Measurements from ENCODE around the gene AGPS.
"Not testable (repeated sequence)": the region's sequence is repeated elsewhere in the genome, so short reads cannot be mapped to it uniquely, and the experiment has no call there.

Gene AGPS

GRCh38 chr2:177424620-177425019, 32.0 kb downstream of the AGPS start:
- H3K9me3 ChIP-seq (ENCODE audit: control insufficient read depth in 1 of 2, low read length in 2 of 2), result peaks cover 0 to 14% of the 10 kb centered on the region in 2 donors
- not testable (repeated sequence) for H3K27me3 ChIP-seq (ENCODE audit: low read depth, low read length); H3K36me3 ChIP-seq (ENCODE audit: control insufficient read depth in 1 of 2, insufficient read depth in 2 of 2, low read length in 2 of 2); H3K4me3 ChIP-seq (ENCODE audit: low read depth in 1 of 2, low read length in 2 of 2); H3K27ac ChIP-seq (ENCODE audit: low read length); H3K4me1 ChIP-seq (ENCODE audit: control insufficient read depth in 1 of 2, insufficient read depth in 2 of 2, low read length in 2 of 2)

DNA sequence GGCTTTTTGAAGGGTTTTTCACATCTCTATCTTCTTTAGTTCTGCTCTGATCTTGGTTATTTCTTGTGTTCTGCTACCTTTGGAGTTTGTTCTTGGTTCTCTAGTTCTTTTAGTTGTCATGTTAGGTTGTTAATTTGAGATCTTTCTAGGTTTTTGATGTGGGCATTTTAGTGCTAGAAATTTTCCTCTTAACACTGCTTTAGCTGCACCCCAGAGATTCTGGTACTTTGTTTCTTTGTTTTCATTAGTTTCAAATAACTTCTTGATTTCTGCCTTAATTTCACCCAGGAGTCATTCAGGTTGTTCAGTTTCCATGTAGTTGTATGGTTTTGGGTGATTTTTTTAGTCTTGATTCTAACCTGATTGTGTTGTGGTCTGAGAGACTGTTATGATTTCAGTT, 34.7 kb downstream of the AGPS start:
- Histone ChIP-seq H3K4me1 (ENCODE audit: control insufficient read depth in 1 of 2, insufficient read depth in 2 of 2, low read length in 2 of 2) (no peaks in the 10 kb centered on the region), H3K27me3 (ENCODE audit: low read depth, low read length) (no peaks in the 10 kb centered on the region), H3K4me3 (ENCODE audit: low read depth in 1 of 2, low read length in 2 of 2) (no peak overlapping the region), H3K9me3 (ENCODE audit: control insufficient read depth in 1 of 2, low read length in 2 of 2) (peaks cover 0 to 22% of the 10 kb centered on the region in 2 donors), H3K36me3 (ENCODE audit: control insufficient read depth in 1 of 2, insufficient read depth in 2 of 2, low read length in 2 of 2) (peaks cover 3 to 21% of the 10 kb centered on the region in 2 donors), H3K27ac (ENCODE audit: low read length) (no peak overlapping the region)

GRCh38 chr2:177427936-177428335, 35.4 kb downstream of the AGPS start:
- not testable (repeated sequence) for H3K4me3 ChIP-seq (ENCODE audit: low read depth in 1 of 2, low read length in 2 of 2); H3K4me1 ChIP-seq (ENCODE audit: control insufficient read depth in 1 of 2, insufficient read depth in 2 of 2, low read length in 2 of 2); H3K27me3 ChIP-seq (ENCODE audit: low read depth, low read length); H3K27ac ChIP-seq (ENCODE audit: low read length)
- H3K9me3 ChIP-seq (ENCODE audit: control insufficient read depth in 1 of 2, low read length in 2 of 2), result peaks cover 0 to 27% of the 10 kb centered on the region in 2 donors
- H3K36me3 ChIP-seq (ENCODE audit: control insufficient read depth in 1 of 2, insufficient read depth in 2 of 2, low read length in 2 of 2), result peaks cover 3 to 26% of the 10 kb centered on the region in 2 donors

GRCh38 chr2:177429688-177430325, 37.2 kb downstream of the AGPS start:
- peaks cover 3 to 39% of the 10 kb centered on the region in 2 donors for H3K36me3 ChIP-seq (ENCODE audit: control insufficient read depth in 1 of 2, insufficient read depth in 2 of 2, low read length in 2 of 2)

DNA sequence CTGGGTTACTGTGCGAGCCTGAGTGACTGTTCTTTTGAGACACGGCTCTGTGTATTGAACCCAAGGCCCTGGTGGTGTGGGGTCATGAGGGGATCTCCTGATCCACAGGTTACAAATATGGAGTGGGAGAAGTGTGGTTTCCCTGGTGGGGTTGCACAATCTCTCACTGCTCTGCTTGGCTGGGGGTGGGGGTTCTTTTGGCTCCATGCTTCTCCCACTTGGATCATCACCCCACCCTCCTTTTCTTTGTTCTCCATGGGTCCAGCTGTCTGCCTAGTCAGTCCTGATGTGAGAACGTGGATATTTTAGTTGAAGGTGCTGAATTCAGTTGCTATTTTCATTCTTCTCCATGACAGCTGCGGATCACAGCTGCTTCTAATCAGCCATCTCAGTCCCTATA, 37.8 kb downstream of the AGPS start:
- peaks cover 3 to 39% of the 10 kb centered on the region in 2 donors for H3K36me3 ChIP-seq (ENCODE audit: control insufficient read depth in 1 of 2, insufficient read depth in 2 of 2, low read length in 2 of 2)
- H3K9me3 ChIP-seq (ENCODE audit: control insufficient read depth in 1 of 2, low read length in 2 of 2), result peaks cover 9 to 38% of the 10 kb centered on the region in 2 donors

More at GRCh38 chr2:177429688-177430325, 37.2 kb downstream of the AGPS start:
- H3K27me3 ChIP-seq (ENCODE audit: low read depth, low read length), result no peaks in the 10 kb centered on the region
- no peaks in the 10 kb centered on the region for H3K4me1 ChIP-seq (ENCODE audit: control insufficient read depth in 1 of 2, insufficient read depth in 2 of 2, low read length in 2 of 2)
- H3K9me3 ChIP-seq (ENCODE audit: control insufficient read depth in 1 of 2, low read length in 2 of 2), result peaks cover 9 to 38% of the 10 kb centered on the region in 2 donors
- no peak overlapping the region for H3K27ac ChIP-seq (ENCODE audit: low read length)
- H3K4me3 ChIP-seq (ENCODE audit: low read depth in 1 of 2, low read length in 2 of 2), result no peak overlapping the region

GRCh38 chr2:177431111-177431725, 38.6 kb downstream of the AGPS start:
- H3K4me3 ChIP-seq (ENCODE audit: low read depth in 1 of 2, low read length in 2 of 2), result not testable (repeated sequence)

More for the DNA sequence above, 37.8 kb downstream of the AGPS start:
- Histone ChIP-seq H3K27me3 (ENCODE audit: low read depth, low read length) (no peaks in the 10 kb centered on the region), H3K4me1 (ENCODE audit: control insufficient read depth in 1 of 2, insufficient read depth in 2 of 2, low read length in 2 of 2) (no peaks in the 10 kb centered on the region), H3K27ac (ENCODE audit: low read length) (no peak overlapping the region), H3K4me3 (ENCODE audit: low read depth in 1 of 2, low read length in 2 of 2) (no peak overlapping the region)

DNA sequence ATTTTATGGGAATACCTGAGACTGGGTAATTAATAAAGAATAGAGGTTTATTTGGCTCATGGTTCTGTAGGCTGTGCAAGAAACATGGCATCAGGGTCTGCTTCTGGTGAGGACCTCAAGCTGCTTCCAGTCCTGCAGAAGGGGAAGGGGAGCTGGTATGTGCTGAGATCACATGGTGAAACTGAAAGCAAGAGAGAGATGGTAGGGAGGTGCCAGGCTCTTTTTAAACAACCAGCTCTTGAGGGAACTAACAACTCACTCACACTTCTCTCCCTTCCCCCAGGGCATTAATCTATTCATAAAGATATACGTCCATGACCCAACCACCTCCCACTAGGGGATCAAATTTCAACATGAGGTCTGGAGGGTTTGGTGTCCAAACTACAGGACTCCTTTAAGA, 40.1 kb downstream of the AGPS start:
- H3K36me3 ChIP-seq (ENCODE audit: control insufficient read depth in 1 of 2, insufficient read depth in 2 of 2, low read length in 2 of 2), result peaks cover 3 to 43% of the 10 kb centered on the region in 2 donors
- H3K27me3 ChIP-seq (ENCODE audit: low read depth, low read length), result no peaks in the 10 kb centered on the region
- H3K27ac ChIP-seq (ENCODE audit: low read length), result no peak overlapping the region
- H3K4me1 ChIP-seq (ENCODE audit: control insufficient read depth in 1 of 2, insufficient read depth in 2 of 2, low read length in 2 of 2), result no peaks in the 10 kb centered on the region
- no peak overlapping the region for H3K4me3 ChIP-seq (ENCODE audit: low read depth in 1 of 2, low read length in 2 of 2)
- H3K9me3 ChIP-seq (ENCODE audit: control insufficient read depth in 1 of 2, low read length in 2 of 2), result peaks cover 9 to 28% of the 10 kb centered on the region in 2 donors

More at GRCh38 chr2:177431111-177431725, 38.6 kb downstream of the AGPS start:
- peaks cover 9 to 38% of the 10 kb centered on the region in 2 donors for H3K9me3 ChIP-seq (ENCODE audit: control insufficient read depth in 1 of 2, low read length in 2 of 2)
- H3K27ac ChIP-seq (ENCODE audit: low read length); H3K27me3 ChIP-seq (ENCODE audit: low read depth, low read length); H3K4me1 ChIP-seq (ENCODE audit: control insufficient read depth in 1 of 2, insufficient read depth in 2 of 2, low read length in 2 of 2): not testable (repeated sequence)
- H3K36me3 ChIP-seq (ENCODE audit: control insufficient read depth in 1 of 2, insufficient read depth in 2 of 2, low read length in 2 of 2), result peaks cover 3 to 39% of the 10 kb centered on the region in 2 donors

GRCh38 chr2:177433402-177433801, 40.8 kb downstream of the AGPS start:
- Histone ChIP-seq H3K9me3 (ENCODE audit: control insufficient read depth in 1 of 2, low read length in 2 of 2) (peaks cover 9 to 28% of the 10 kb centered on the region in 2 donors), H3K27ac (ENCODE audit: low read length) (no peak overlapping the region), H3K4me1 (ENCODE audit: control insufficient read depth in 1 of 2, insufficient read depth in 2 of 2, low read length in 2 of 2) (no peaks in the 10 kb centered on the region), H3K36me3 (ENCODE audit: control insufficient read depth in 1 of 2, insufficient read depth in 2 of 2, low read length in 2 of 2) (peaks cover 3 to 43% of the 10 kb centered on the region in 2 donors), H3K4me3 (ENCODE audit: low read depth in 1 of 2, low read length in 2 of 2) (peak overlapping the region in 1 of 2 donors; percentile 16), H3K27me3 (ENCODE audit: low read depth, low read length) (no peaks in the 10 kb centered on the region)

GRCh38 chr2:177434475-177434874, 41.9 kb downstream of the AGPS start:
- Histone ChIP-seq H3K4me3 (ENCODE audit: low read depth in 1 of 2, low read length in 2 of 2) (no peak overlapping the region), H3K9me3 (ENCODE audit: control insufficient read depth in 1 of 2, low read length in 2 of 2) (peaks cover 9 to 24% of the 10 kb centered on the region in 2 donors), H3K36me3 (ENCODE audit: control insufficient read depth in 1 of 2, insufficient read depth in 2 of 2, low read length in 2 of 2) (peaks cover under 1 to 38% of the 10 kb centered on the region in 2 donors), H3K4me1 (ENCODE audit: control insufficient read depth in 1 of 2, insufficient read depth in 2 of 2, low read length in 2 of 2) (no peaks in the 10 kb centered on the region), H3K27ac (ENCODE audit: low read length) (no peak overlapping the region), H3K27me3 (ENCODE audit: low read depth, low read length) (no peaks in the 10 kb centered on the region)

GRCh38 chr2:177445200-177445599, 52.6 kb downstream of the AGPS start:
- H3K36me3 ChIP-seq (ENCODE audit: control insufficient read depth in 1 of 2, insufficient read depth in 2 of 2, low read length in 2 of 2), result peaks cover 9 to 31% of the 10 kb centered on the region in 2 donors
- H3K27ac ChIP-seq (ENCODE audit: low read length), result no peak overlapping the region

DNA sequence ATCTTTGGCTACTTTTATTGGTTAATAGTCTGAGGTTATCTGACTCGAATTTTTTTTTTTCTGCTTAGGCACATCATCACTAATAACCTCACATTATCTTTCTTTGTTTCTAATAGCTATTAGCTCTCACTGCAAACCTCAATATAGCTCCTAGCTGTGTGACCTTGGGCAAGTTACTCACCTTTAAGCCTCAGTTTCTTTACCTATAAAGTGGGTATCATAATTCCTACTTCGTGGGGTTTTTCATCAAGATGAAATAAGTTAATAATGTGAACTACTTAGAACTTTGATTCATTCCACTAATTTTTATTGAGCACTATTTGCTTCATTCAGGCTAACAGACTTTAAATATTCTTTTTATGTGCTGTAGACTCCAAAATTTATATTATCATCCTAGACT, 55.5 kb downstream of the AGPS start:
- Histone ChIP-seq H3K27me3 (ENCODE audit: low read depth, low read length) (no peaks in the 10 kb centered on the region), H3K4me1 (ENCODE audit: control insufficient read depth in 1 of 2, insufficient read depth in 2 of 2, low read length in 2 of 2) (no peaks in the 10 kb centered on the region), H3K9me3 (ENCODE audit: control insufficient read depth in 1 of 2, low read length in 2 of 2) (peaks cover 0 to 5% of the 10 kb centered on the region in 2 donors), H3K36me3 (ENCODE audit: control insufficient read depth in 1 of 2, insufficient read depth in 2 of 2, low read length in 2 of 2) (peaks cover 9 to 32% of the 10 kb centered on the region in 2 donors), H3K4me3 (ENCODE audit: low read depth in 1 of 2, low read length in 2 of 2) (no peak overlapping the region), H3K27ac (ENCODE audit: low read length) (no peak overlapping the region)

More at GRCh38 chr2:177445200-177445599, 52.6 kb downstream of the AGPS start:
- Histone ChIP-seq H3K4me3 (ENCODE audit: low read depth in 1 of 2, low read length in 2 of 2) (no peak overlapping the region), H3K9me3 (ENCODE audit: control insufficient read depth in 1 of 2, low read length in 2 of 2) (peaks cover 0 to 5% of the 10 kb centered on the region in 2 donors), H3K27me3 (ENCODE audit: low read depth, low read length) (no peaks in the 10 kb centered on the region), H3K4me1 (ENCODE audit: control insufficient read depth in 1 of 2, insufficient read depth in 2 of 2, low read length in 2 of 2) (no peaks in the 10 kb centered on the region)
